LNCaP clone FGC (cell line): Measurements from ENCODE around the gene ADRB2.

ENCODE experiments used
- DNase-seq: peaks from one replicate; pipeline ENCODE4 v3.0.0-alpha.2; 2011; ENCODE audit warnings: low read depth
- H3K4me3 ChIP-seq: 2 replicates; pipeline ENCODE4 v1.5.1; 2011; ENCODE audit warnings: mild to moderate bottlenecking, low read depth, low read length, control low read depth
- TF ChIP-seq, protein P1 (sequence below): IDR thresholded peaks from 2 replicates; pipeline ENCODE4 v1.5.1; 2012; ENCODE audit warnings: mild to moderate bottlenecking; ENCODE audit not compliant: control insufficient read depth, insufficient read depth; ENCODE audit errors: extremely low read depth

ADRB2 gene

DNA sequence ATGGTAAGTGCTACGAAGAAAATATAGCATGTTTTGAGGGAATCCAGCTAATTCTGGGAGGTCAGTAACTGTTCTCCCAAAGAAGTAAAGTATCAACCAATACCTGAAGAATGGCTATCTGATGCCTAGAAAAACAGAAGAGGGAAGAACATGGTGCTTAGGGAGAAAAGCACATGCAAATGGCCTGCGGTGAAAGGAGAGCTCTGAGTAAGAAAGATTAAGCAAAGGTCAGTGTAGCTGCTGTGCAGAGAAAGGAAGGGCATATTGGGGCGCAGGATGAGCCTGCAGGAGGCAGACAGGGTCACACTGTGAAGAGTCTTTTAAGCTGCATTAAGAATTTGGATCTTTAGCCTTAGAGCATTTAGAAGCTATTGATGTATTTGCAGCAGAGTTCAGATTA lies 11.0 kb downstream of the ADRB2 start:
- DNase-seq = no peak
- TF ChIP-seq, protein P1, sequence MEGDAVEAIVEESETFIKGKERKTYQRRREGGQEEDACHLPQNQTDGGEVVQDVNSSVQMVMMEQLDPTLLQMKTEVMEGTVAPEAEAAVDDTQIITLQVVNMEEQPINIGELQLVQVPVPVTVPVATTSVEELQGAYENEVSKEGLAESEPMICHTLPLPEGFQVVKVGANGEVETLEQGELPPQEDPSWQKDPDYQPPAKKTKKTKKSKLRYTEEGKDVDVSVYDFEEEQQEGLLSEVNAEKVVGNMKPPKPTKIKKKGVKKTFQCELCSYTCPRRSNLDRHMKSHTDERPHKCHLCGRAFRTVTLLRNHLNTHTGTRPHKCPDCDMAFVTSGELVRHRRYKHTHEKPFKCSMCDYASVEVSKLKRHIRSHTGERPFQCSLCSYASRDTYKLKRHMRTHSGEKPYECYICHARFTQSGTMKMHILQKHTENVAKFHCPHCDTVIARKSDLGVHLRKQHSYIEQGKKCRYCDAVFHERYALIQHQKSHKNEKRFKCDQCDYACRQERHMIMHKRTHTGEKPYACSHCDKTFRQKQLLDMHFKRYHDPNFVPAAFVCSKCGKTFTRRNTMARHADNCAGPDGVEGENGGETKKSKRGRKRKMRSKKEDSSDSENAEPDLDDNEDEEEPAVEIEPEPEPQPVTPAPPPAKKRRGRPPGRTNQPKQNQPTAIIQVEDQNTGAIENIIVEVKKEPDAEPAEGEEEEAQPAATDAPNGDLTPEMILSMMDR = no peak
- no peak overlapping the region for H3K4me3 ChIP-seq

DNA sequence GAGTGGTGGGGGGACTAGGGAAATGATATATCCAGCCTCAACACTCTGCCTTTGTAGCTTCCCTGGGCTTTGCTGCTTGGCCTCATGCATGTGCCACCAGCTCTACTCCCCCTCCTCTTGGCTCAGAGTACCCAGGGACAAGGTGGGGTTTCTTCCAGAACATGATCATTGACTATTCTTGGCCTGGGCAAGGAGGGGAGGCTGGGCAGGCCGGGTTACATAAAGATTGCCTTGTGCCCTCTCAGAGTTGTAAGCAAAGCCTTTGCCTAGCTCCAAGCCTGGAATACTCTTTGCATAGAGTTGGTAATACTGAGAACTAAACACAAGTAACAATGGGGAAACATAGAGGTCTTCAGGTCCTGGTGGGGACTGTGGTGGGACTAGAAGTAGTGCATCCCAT lies 11.9 kb downstream of the ADRB2 start:
- TF ChIP-seq, protein P1 = no peak
- H3K4me3 ChIP-seq = no peak overlapping the region
- no peak for DNase-seq

DNA sequence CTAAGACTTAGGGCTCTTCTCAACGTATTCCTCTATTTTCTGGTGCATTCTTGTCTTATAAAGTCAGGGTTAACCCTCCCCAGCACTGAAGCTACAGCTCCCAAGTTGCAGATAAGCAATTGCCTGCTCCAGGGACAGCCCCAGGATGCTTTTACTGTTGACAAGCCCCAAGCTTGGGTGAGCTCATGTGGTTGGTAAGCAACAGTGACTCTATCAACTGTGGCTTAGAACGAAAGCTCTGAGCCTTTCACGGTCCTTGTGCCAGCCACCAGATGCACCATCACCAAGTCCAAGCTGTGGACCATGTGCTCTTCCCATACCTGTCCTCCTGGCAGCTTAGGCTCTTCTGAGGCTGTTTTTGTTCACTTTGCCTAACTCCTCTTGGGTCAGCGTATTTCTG lies 13.5 kb downstream of the ADRB2 start:
- TF ChIP-seq, protein P1 = no peak
- DNase-seq = no peak

DNA sequence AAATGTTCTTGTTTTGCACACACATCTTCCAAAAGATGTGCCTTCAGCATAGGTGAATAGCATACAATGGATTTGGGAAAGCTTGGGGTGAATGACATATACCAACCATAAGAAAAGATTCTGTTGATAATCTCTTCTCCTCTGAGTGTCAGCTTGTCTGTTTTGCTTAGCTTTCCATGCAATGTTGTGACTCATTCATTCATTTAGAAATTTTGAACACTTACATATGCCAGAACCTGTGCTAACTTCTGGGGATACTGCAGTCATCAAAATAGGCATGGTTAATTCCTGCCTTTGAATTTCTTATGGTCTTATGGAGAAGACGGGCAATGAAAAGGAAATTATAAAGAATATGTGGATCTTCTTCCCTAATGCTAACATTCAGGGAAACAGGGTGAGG lies 14.1 kb downstream of the ADRB2 start:
- no peak overlapping the region for H3K4me3 ChIP-seq
- DNase-seq = no peak
- TF ChIP-seq, protein P1 = no peak

More for the DNA sequence above, 13.5 kb downstream of the ADRB2 start:
- H3K4me3 ChIP-seq = no peak overlapping the region

DNA sequence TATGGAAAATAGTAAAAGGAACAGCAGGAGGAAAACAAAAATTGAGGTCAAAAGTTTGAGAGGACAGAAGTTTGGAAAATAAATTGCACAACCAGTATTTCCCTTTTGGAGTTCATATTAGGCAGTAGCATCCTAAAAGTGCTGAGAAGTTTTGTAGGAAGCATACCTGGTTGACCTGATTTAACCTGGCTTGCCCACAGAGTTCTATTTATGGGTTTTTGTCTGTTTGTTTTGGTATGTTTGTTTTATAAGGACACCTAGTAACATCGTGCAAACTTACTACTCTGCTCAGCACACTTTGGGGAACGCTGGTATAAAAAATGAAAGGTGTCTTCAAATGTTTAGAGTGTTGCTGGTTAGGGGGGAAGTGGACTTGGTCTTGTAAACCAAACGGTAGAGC lies 15.1 kb downstream of the ADRB2 start:
- TF ChIP-seq, protein P1 = no peak
- peak; percentile 99 for DNase-seq
- 0 out of 2 replicates have a peak overlapping the region, but pooled peaks have one; percentile 5 for H3K4me3 ChIP-seq

DNA sequence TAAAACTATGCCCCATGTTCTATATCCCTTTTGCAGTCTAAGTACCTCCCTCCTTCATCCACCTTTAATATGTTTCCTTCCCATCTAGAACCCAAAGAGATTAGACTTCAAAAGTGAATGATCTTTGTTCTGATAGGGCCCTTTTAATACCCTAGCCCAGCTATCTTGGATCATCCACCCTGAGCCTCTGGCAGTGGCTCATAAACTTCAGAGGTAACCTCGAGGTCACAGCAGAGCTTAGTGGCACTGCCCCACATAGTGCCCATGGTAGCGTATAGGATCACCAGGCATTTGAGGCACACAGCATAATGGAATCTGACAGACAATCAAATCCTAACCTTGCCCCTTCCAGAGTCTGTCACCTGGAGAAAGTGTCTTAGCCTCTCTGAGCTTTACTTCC lies 15.8 kb downstream of the ADRB2 start:
- no peak overlapping the region for H3K4me3 ChIP-seq
- TF ChIP-seq, protein P1 = no peak
- DNase-seq = peak; percentile 67

DNA sequence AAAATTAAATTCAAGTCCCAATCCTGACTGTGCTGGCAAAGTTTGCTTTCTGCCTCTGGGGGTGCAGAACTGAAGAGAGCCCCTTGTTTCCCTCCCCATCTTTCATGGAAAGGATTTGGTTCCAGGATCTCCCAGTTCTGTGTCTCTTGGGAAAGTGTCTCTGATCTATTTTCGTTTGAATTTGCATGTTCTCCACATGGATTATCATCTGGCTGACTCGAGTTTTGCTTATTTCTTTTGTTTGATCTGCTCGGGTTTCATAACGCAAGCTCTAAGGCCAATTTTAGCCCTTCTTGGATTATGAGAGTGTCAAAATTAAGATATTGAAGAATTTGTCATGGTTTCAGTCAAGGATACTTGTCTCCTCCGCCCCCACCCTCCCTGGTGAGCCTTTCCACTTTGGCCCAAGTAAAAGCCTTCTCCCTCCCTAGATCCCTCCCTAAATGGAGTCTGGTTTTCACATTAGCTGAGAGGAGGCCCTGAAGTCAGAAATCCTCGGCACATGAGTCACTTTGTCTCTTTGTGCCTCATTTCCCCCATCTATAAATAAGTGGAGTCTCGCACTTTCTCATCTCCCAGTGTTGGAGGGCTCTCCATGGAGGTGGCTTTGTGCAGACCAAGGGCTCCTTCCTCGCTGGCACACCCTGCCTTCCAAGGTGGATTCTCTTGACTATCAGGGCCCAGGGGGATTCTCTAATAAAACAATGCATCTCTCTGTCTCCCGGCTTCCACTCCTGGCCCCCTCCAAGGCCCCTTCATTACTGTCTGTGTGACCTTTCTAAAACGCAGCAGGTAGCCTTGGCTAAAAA lies 17.3 kb downstream of the ADRB2 start:
- DNase-seq = no peak
- TF ChIP-seq, protein P1 = no peak
- H3K4me3 ChIP-seq = no peak overlapping the region
